ENCODE results near the gene ERH.

DNA sequence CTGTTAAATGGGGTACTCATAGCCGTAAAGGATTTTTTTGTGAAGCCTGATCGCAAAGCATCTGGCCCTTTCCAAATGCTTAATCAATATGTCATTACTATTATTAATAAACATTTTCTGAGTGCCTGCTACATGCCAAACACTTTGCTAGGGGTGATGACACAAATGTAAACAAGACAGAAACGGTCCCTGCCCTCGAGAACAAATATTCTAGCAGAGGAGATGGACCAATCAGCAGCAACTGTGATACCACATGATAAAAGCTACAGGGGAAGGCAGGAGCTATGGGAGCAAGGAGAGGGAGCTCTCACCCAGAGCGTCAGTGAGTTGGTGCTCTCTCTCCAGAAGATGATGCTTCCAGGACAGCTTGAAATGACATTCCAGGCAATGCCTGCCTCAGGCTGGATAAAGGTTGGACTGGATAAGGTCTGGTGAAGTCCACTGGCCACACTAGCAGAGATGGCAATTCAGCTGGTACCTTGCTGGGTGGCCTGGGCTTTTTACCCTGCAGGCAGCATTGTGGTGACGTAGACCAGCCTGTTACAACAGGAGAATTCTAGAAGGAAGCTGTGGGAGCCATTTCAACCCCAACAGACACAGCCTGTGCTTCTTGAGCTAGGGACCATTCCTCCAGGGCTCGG, 41.1 kb downstream of the ERH start:
- TF ChIP-seq EP300 (IDR thresholded peaks at IDR 0.05; ENCODE audit: borderline replicate concordance) (no peak), TEAD4 (IDR thresholded peaks at IDR 0.05) (no peak), CEBPB (IDR thresholded peaks at IDR 0.05) (no peak), FOXM1 (IDR thresholded peaks at IDR 0.05; ENCODE audit: borderline replicate concordance, low read depth) (no peak), ZBTB7A (IDR thresholded peaks at IDR 0.05; ENCODE audit: low read depth) (no peak), TAF1 (IDR thresholded peaks at IDR 0.05; ENCODE audit: low read depth) (no peak), EGR1 (IDR thresholded peaks at IDR 0.05) (no peak)
- TF ChIP-seq, protein P1, sequence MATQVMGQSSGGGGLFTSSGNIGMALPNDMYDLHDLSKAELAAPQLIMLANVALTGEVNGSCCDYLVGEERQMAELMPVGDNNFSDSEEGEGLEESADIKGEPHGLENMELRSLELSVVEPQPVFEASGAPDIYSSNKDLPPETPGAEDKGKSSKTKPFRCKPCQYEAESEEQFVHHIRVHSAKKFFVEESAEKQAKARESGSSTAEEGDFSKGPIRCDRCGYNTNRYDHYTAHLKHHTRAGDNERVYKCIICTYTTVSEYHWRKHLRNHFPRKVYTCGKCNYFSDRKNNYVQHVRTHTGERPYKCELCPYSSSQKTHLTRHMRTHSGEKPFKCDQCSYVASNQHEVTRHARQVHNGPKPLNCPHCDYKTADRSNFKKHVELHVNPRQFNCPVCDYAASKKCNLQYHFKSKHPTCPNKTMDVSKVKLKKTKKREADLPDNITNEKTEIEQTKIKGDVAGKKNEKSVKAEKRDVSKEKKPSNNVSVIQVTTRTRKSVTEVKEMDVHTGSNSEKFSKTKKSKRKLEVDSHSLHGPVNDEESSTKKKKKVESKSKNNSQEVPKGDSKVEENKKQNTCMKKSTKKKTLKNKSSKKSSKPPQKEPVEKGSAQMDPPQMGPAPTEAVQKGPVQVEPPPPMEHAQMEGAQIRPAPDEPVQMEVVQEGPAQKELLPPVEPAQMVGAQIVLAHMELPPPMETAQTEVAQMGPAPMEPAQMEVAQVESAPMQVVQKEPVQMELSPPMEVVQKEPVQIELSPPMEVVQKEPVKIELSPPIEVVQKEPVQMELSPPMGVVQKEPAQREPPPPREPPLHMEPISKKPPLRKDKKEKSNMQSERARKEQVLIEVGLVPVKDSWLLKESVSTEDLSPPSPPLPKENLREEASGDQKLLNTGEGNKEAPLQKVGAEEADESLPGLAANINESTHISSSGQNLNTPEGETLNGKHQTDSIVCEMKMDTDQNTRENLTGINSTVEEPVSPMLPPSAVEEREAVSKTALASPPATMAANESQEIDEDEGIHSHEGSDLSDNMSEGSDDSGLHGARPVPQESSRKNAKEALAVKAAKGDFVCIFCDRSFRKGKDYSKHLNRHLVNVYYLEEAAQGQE (IDR thresholded peaks at IDR 0.05; ENCODE audit: low read depth) = no peak
